HL-60 (cell line): Measurements from ENCODE around the gene DCAF7.

Experiments used
- GABPA ChIP-seq: IDR thresholded peaks from 2 replicates; pipeline ENCODE4 v1.6.1; 2012; ENCODE audit warnings: low read depth
- POLR2AphosphoS5 ChIP-seq: IDR thresholded peaks from 2 replicates; pipeline ENCODE4 v1.6.1; 2012; ENCODE audit warnings: low read depth
- SPI1 ChIP-seq: IDR thresholded peaks from 2 replicates; pipeline ENCODE4 v1.6.1; 2012; ENCODE audit warnings: low read depth, mild to moderate bottlenecking, borderline replicate concordance
- TF ChIP-seq, protein P1 (sequence below): IDR thresholded peaks from one replicate; pipeline ENCODE4 v1.5.1; 2011; ENCODE audit warnings: low read length, control low read depth, inconsistent platforms; ENCODE audit not compliant: insufficient read depth

GRCh38 chr17:63571632-63572310 is 21.5 kb downstream of the DCAF7 start:
- TF ChIP-seq POLR2AphosphoS5 (no peak), GABPA (no peak), SPI1 (no peak)
- TF ChIP-seq, protein P1, sequence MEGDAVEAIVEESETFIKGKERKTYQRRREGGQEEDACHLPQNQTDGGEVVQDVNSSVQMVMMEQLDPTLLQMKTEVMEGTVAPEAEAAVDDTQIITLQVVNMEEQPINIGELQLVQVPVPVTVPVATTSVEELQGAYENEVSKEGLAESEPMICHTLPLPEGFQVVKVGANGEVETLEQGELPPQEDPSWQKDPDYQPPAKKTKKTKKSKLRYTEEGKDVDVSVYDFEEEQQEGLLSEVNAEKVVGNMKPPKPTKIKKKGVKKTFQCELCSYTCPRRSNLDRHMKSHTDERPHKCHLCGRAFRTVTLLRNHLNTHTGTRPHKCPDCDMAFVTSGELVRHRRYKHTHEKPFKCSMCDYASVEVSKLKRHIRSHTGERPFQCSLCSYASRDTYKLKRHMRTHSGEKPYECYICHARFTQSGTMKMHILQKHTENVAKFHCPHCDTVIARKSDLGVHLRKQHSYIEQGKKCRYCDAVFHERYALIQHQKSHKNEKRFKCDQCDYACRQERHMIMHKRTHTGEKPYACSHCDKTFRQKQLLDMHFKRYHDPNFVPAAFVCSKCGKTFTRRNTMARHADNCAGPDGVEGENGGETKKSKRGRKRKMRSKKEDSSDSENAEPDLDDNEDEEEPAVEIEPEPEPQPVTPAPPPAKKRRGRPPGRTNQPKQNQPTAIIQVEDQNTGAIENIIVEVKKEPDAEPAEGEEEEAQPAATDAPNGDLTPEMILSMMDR = no peak
